Type B pancreatic cell (in vitro differentiated cells): ENCODE measurements around the gene TRIM44. TPM values are rescaled to one million over a fixed set of nuclear protein-coding genes. Genes with fewer than 3 reads are reported as not detected.
"Not testable (repeated sequence)": the region's sequence is repeated elsewhere in the genome, so short reads cannot be mapped to it uniquely, and the experiment has no call there.

Source experiments
- DNase-seq: peaks from one replicate; pipeline ENCODE4 v3.0.0; 2021; ENCODE audit warnings: mixed read lengths; ENCODE audit not compliant: unreplicated experiment; ENCODE audit errors: extremely low spot score
- H3K27ac Mint-ChIP-seq: 2 replicates; pipeline ENCODE4 v1.8.0; 2021; ENCODE audit warnings: mild to moderate bottlenecking, mixed read lengths
- H3K27me3 Mint-ChIP-seq: 2 replicates; pipeline ENCODE4 v1.8.0; 2021; ENCODE audit warnings: mixed read lengths
- H3K36me3 Mint-ChIP-seq: 2 replicates; pipeline ENCODE4 v1.8.0; 2021; ENCODE audit warnings: mixed read lengths
- H3K4me1 Mint-ChIP-seq: one replicate; pipeline ENCODE4 v1.8.0; 2021; ENCODE audit warnings: mixed read lengths; ENCODE audit not compliant: unreplicated experiment
- H3K4me3 Mint-ChIP-seq: 2 replicates; pipeline ENCODE4 v1.8.0; 2021; ENCODE audit warnings: mild to moderate bottlenecking, mixed read lengths
- H3K9me3 Mint-ChIP-seq: 2 replicates; pipeline ENCODE4 v1.8.0; 2021; ENCODE audit warnings: mixed read lengths
- CTCF ChIP-seq: fragments of 200-600 bp; sonication (generic); conservative IDR thresholded peaks from 2 replicates; pipeline ENCODE4 v1.5.0; 2021; ENCODE audit warnings: antibody characterized with exemption, mild to moderate bottlenecking
- total RNA-seq: library from RNA; stranded (reverse); gene quantifications from 2 replicates; pipeline ENCODE4 v1.2.1, GENCODE V29; 2021; ENCODE audit warnings: low replicate concordance

TRIM44 gene
- total RNA-seq, 1 donor from 2014 or later, result 70.6 TPM

DNA sequence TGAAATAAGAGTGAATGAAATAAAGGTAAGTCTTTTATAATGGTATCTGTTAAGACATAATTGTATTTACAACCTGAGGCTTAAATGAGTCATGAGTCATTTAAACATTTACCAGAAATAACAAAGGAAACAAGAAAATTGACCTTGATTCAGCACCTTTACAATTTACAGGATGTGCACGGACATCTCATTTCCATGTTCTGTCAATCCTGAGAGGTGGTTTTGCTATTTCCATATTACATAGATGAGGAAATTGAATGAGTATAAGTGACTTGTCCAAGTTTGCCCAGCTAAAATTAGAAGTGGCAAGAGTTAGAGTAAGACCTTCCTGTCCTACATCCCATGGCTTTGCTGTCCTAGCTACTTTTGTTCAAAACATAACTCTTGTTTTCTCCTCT lies 89.1 kb downstream of the TRIM44 start:
- TF ChIP-seq CTCF, result no peak
- Mint-ChIP-seq H3K4me3 (no peak overlapping the region), H3K27ac (no peak overlapping the region), H3K27me3 (no peaks in the 10 kb centered on the region), H3K36me3 (peaks cover 10% of the 10 kb centered on the region), H3K9me3 (no peaks in the 10 kb centered on the region), H3K4me1 (peaks cover 4% of the 10 kb centered on the region)
- no peak for DNase-seq

DNA sequence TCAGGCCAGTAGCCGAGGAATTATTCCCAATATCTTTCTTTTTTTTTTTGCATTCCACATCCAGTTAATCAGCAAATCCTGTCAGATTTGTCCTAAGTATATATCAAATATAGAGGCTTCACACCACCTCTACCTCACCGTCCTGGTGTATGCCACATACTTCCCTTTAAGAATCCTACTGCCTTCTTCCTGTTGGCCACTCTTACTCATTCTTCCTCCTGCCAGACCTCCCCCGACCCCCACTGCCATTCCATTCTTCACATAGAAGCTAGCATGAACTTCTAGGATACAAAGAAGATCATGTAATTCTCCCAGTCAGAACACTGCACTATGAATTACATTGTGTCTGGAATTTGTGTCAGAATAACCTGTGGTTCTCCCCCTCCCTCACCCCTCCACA lies 89.5 kb downstream of the TRIM44 start:
- Mint-ChIP-seq H3K27me3 (no peaks in the 10 kb centered on the region), H3K4me1 (peaks cover 4% of the 10 kb centered on the region), H3K4me3 (no peak overlapping the region), H3K9me3 (peaks cover 2% of the 10 kb centered on the region), H3K36me3 (peaks cover 12% of the 10 kb centered on the region), H3K27ac (no peak overlapping the region)
- DNase-seq, result no peak
- TF ChIP-seq CTCF, result no peak

DNA sequence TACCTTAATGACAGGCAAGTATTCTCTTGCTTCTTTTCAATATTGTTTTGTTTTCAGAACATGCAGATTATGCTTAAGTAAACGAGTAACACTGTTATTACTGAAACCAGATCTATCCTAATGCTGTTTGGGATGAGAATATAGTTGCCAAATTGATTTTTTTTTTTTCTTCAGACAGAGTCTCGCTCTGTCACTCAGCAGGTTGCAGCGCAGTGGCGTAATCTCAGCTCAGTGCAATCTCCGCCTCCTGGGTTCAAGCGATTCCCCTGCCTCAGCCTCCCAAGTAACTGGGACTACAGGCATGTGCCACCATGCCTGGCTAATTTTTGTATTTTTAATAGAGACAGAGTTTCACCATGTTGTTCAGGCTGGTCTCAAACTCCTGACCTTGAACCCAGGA lies 91.0 kb downstream of the TRIM44 start:
- H3K9me3 Mint-ChIP-seq, H3K4me1 Mint-ChIP-seq, H3K27me3 Mint-ChIP-seq, H3K4me3 Mint-ChIP-seq, H3K27ac Mint-ChIP-seq, DNase-seq: not testable (repeated sequence)
- peaks cover 20% of the 10 kb centered on the region for H3K36me3 Mint-ChIP-seq

GRCh38 chr11:35759951-35760350 lies 97.4 kb downstream of the TRIM44 start:
- DNase-seq, H3K9me3 Mint-ChIP-seq, H3K27ac Mint-ChIP-seq, H3K27me3 Mint-ChIP-seq, H3K4me3 Mint-ChIP-seq: not testable (repeated sequence)
- Mint-ChIP-seq H3K36me3 (peaks cover 25% of the 10 kb centered on the region), H3K4me1 (peaks cover 10% of the 10 kb centered on the region)

DNA sequence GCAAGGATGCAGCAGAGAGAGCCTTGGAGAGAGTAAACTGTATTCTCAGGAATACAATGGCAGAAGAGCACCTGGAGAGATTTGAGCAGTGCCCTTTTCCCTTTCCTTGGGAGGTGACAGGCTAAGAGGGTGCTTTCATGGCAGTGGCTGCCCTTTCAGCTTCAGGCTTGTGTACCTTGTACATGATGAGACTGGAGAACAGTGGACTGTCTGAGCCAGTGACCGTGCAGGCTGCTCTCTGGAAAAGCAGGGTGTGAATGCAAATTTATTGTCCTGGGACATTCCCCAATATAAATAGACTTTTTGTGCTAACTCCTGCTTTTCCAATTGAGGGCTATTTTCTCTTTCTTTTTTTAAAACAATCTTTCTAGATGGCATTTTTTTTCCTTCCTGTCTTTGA lies 99.3 kb downstream of the TRIM44 start:
- DNase-seq, result no peak
- peaks cover 24% of the 10 kb centered on the region for H3K36me3 Mint-ChIP-seq
- H3K27me3 Mint-ChIP-seq, result no peaks in the 10 kb centered on the region
- no peak overlapping the region for H3K4me3 Mint-ChIP-seq
- peaks cover 7% of the 10 kb centered on the region for H3K9me3 Mint-ChIP-seq
- no peak for TF ChIP-seq CTCF
- peaks cover 10% of the 10 kb centered on the region for H3K4me1 Mint-ChIP-seq
- H3K27ac Mint-ChIP-seq, result no peak overlapping the region

GRCh38 chr11:35763301-35763700 lies 100.7 kb downstream of the TRIM44 start:
- H3K27ac Mint-ChIP-seq, result no peak overlapping the region
- H3K4me1 Mint-ChIP-seq, result peaks cover 10% of the 10 kb centered on the region
- peaks cover 20% of the 10 kb centered on the region for H3K36me3 Mint-ChIP-seq
- DNase-seq, result no peak
- H3K27me3 Mint-ChIP-seq, result no peaks in the 10 kb centered on the region
- TF ChIP-seq CTCF, result no peak
- H3K4me3 Mint-ChIP-seq, result no peak overlapping the region
- H3K9me3 Mint-ChIP-seq, result no peaks in the 10 kb centered on the region

DNA sequence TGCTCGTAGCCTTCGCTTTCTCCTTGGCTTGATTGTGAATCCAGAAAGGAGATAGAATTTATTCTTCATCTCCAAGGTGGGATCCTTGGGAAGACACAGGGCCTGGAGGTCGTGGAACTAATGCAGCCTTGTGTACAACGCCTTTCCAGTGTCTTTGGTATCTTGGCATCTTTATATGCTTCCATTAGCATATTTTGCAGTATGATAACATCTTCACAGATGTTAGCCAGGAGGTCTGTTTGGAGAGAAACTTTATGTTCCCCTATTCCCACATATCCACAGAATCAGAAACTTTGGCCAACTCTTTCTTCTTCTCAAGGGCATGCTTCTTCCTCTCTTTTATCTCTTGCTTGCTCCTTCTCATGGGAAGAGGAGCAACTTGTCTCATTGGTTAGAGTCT lies 101.2 kb downstream of the TRIM44 start:
- Mint-ChIP-seq H3K9me3 (no peaks in the 10 kb centered on the region), H3K36me3 (peaks cover 20% of the 10 kb centered on the region), H3K4me3 (no peak overlapping the region), H3K27me3 (no peaks in the 10 kb centered on the region), H3K4me1 (peaks cover 10% of the 10 kb centered on the region), H3K27ac (no peak overlapping the region)
- no peak for DNase-seq
- TF ChIP-seq CTCF, result no peak
